B cell (primary cell): ENCODE measurements around the gene TMEM220. TPM values are rescaled to one million over a fixed set of nuclear protein-coding genes. Genes with fewer than 3 reads are reported as not detected.

Experiments used
- ATAC-seq: fragments of 200-7000 bp; cut with Tn5 transposase; one replicate; pipeline ENCODE4 v1.10.0; 2021; ENCODE audit warnings: low read depth, mild to moderate bottlenecking, moderate number of reproducible peaks, moderate library complexity
- CTCF ChIA-PET: fragments of 350-600 bp; sonication (Branson Sonifier 250); formaldehyde crosslinking; loops from one replicate; lab custom pipeline; 2021; ENCODE audit warnings: antibody characterized with exemption, inconsistent platforms; lab: Charles Lee
- POLR2A ChIA-PET: fragments of 350-600 bp; sonication (Branson Sonifier 250); formaldehyde crosslinking; loops from one replicate; lab custom pipeline; 2021; ENCODE audit warnings: antibody characterized with exemption; lab: Charles Lee
- DNase-seq: peaks from one replicate; pipeline ENCODE4 v3.0.0; 2013
- H2AFZ ChIP-seq: 2 replicates; pipeline ENCODE4 v1.6.1; 2012; ENCODE audit warnings: mild to moderate bottlenecking, low read depth, low read length; ENCODE audit not compliant: insufficient read depth, poor library complexity, severe bottlenecking
- H3K27ac ChIP-seq, 2 donors: 1 replicate in 1 of 2; 2 replicates in 1 of 2; pipeline ENCODE4 v1.5.1; 2012 to 2013; ENCODE audit warnings: low read length in 2 of 2, mild to moderate bottlenecking in 2 of 2, moderate library complexity in 1 of 2
- H3K27me3 ChIP-seq, 4 experiments: fragments of 200-600 bp in 1 of 4; sonication (generic) in 1 of 4; replicated peaks in 1 of 4; 1 replicate in 2 of 4; 2 replicates in 2 of 4; pipeline versions ENCODE4 v1.6.1 to v1.7.0; 2013 to 2016; ENCODE audit warnings: low read length in 3 of 4, mild to moderate bottlenecking in 2 of 4, mixed read lengths in 1 of 4, moderate library complexity in 1 of 4; ENCODE audit not compliant: insufficient read depth in 4 of 4, control insufficient read depth in 3 of 4; ENCODE audit errors: control extremely low read depth in 1 of 4
- H3K36me3 ChIP-seq, 2 experiments: replicated peaks in 1 of 2; 1 replicate in 1 of 2; 2 replicates in 1 of 2; pipeline versions ENCODE4 v1.6.1 to v1.7.1; 2013; ENCODE audit warnings: low read length in 1 of 2; ENCODE audit not compliant: insufficient read depth in 2 of 2, control insufficient read depth in 1 of 2; ENCODE audit errors: control extremely low read depth in 1 of 2, extremely low read depth in 1 of 2
- H3K4me1 ChIP-seq, 2 donors: fragments of 200-600 bp in 1 of 2; sonication (generic) in 1 of 2; 1 replicate in 1 of 2; 2 replicates in 1 of 2; pipeline versions ENCODE4 v1.5.1 to v1.6.1; 2013 to 2017; ENCODE audit warnings: low read length in 2 of 2; ENCODE audit not compliant: control insufficient read depth in 2 of 2, insufficient read depth in 2 of 2
- H3K4me2 ChIP-seq: replicated peaks from 2 replicates; pipeline ENCODE3; 2012; ENCODE audit warnings: mild to moderate bottlenecking, low read depth, low read length; ENCODE audit not compliant: poor library complexity, severe bottlenecking
- H3K4me3 ChIP-seq, 5 experiments: fragments of 200-600 bp in 1 of 5; sonication (generic) in 1 of 5; 1 replicate in 3 of 5; 2 replicates in 2 of 5; pipeline versions ENCODE4 v1.5.1 to v1.7.0; 2011 to 2016; ENCODE audit warnings: low read length in 4 of 5, mild to moderate bottlenecking in 4 of 5, low read depth in 2 of 5, control low read depth in 1 of 5, moderate library complexity in 1 of 5; ENCODE audit not compliant: insufficient read depth in 1 of 5; ENCODE audit errors: control extremely low read depth in 1 of 5, extremely low read depth in 1 of 5
- H3K79me2 ChIP-seq: fragments of 200-600 bp; sonication (generic); one replicate; pipeline ENCODE4 v1.6.0; 2016; ENCODE audit warnings: low read length; ENCODE audit not compliant: control insufficient read depth, insufficient read depth
- H3K9ac ChIP-seq: fragments of 200-600 bp; sonication (generic); 2 replicates; pipeline ENCODE4 v1.6.1; 2017; ENCODE audit warnings: mild to moderate bottlenecking, low read length, moderate library complexity
- H3K9me3 ChIP-seq, 3 donors: one replicate each; pipeline versions ENCODE4 v1.6.1 to v1.7.1; 2013; ENCODE audit warnings: low read length in 2 of 3; ENCODE audit not compliant: control insufficient read depth in 2 of 3, insufficient read depth in 1 of 3; ENCODE audit errors: control extremely low read depth in 1 of 3
- H4K20me1 ChIP-seq: 2 replicates; pipeline ENCODE4 v1.6.0; 2012; ENCODE audit warnings: mild to moderate bottlenecking, low read length; ENCODE audit not compliant: insufficient read depth, control insufficient read depth, poor library complexity, severe bottlenecking
- H3K27ac Mint-ChIP-seq: one replicate; pipeline ENCODE4 v1.8.0; 2021; ENCODE audit warnings: mixed read lengths
- H3K27me3 Mint-ChIP-seq: one replicate; pipeline ENCODE4 v1.8.0; 2021; ENCODE audit warnings: mixed read lengths
- H3K4me1 Mint-ChIP-seq: one replicate; pipeline ENCODE4 v1.8.0; 2021; ENCODE audit warnings: mixed read lengths
- H3K4me3 Mint-ChIP-seq: one replicate; pipeline ENCODE4 v1.8.0; 2021; ENCODE audit warnings: mixed read lengths
- H3K9me3 Mint-ChIP-seq: one replicate; pipeline ENCODE4 v1.8.0; 2022; ENCODE audit warnings: mixed read lengths; ENCODE audit not compliant: insufficient read depth
- CTCF ChIP-seq: fragments of 200-600 bp; IDR thresholded peaks from one replicate; pipeline ENCODE4 v1.8.0; 2022; ENCODE audit warnings: antibody characterized with exemption, mild to moderate bottlenecking
- EZH2 ChIP-seq: IDR thresholded peaks from 2 replicates; pipeline ENCODE4 v1.6.1; 2012; ENCODE audit warnings: borderline replicate concordance, low read depth, mild to moderate bottlenecking, moderate library complexity, low read length; ENCODE audit not compliant: insufficient read depth, poor library complexity, severe bottlenecking
- WGBS: methylation state at CpG from one replicate; pipeline ENCODE4 v1.1.5; 2013; ENCODE audit warnings: missing lambda C conversion rate; ENCODE audit not compliant: insufficient coverage; 5-methylcytosine and 5-hydroxymethylcytosine counted together
- intact Hi-C: fragments of 100-400 bp; cut with micrococcal nuclease; formaldehyde crosslinking; loops from one replicate; pipeline ENCODE4 v1.10.0; 2022
- polyA plus RNA-seq: library from polyadenylated mRNA; depleted of rRNA; stranded (reverse); fragments of >200 nt; gene quantifications from 2 replicates; pipeline ENCODE4 v1.2.3, GENCODE V29; 2012
- total RNA-seq, 2 donors: library from RNA; stranded (reverse); fragments of 120-200 nt in 1 of 2; gene quantifications; 1 replicate in 1 of 2; 2 replicates in 1 of 2; pipeline versions ENCODE4 v1.2.3 to v1.2.4, GENCODE V29; 2013 to 2022

Gene TMEM220
- total and polyA plus RNA-seq, 2 donors (not counting 1 experiment from before 2014, with no cell fraction given) = 2.9 to 7.4 TPM

- Histone ChIP-seq H3K4me3 (no peak overlapping the region), H2AFZ (no peak overlapping the region), H3K4me1 (peaks cover 0 to 9% of the 10 kb centered on the region in 2 donors), H3K36me3 (no peaks in the 10 kb centered on the region), H3K27me3 (no peaks in the 10 kb centered on the region), H3K27ac (peak overlapping the region in 1 of 2 donors; percentile 75), H3K9ac (no peak overlapping the region), H3K4me2 (no peak overlapping the region), H3K79me2 (no peaks in the 10 kb centered on the region), H3K9me3 (no peaks in the 10 kb centered on the region), H4K20me1 (no peaks in the 10 kb centered on the region)
- ChIA-PET CTCF (interaction anchor here (0.5 to 0.6 kb wide), 2 partner anchors 28 to 87 kb away, joined by 3 read pairs; no protein-coding TSS in a partner anchor), POLR2A (no interaction called here)
- Mint-ChIP-seq H3K4me3 (no peak overlapping the region), H3K4me1 (peaks cover 15% of the 10 kb centered on the region), H3K9me3 (no peaks in the 10 kb centered on the region), H3K27ac (no peak overlapping the region), H3K27me3 (peaks cover 9% of the 10 kb centered on the region)
- DNase-seq (no peak), ATAC-seq (no peak)
- 96% methylated on average over 4 of the region's 10 CpGs for WGBS
- TF ChIP-seq CTCF = no peak
- TF ChIP-seq EZH2 = no peak
- intact Hi-C loops = no loop called here
Measured at GRCh38 chr17:10728331-10728892, 1.4 kb downstream of the TMEM220 start.

DNA sequence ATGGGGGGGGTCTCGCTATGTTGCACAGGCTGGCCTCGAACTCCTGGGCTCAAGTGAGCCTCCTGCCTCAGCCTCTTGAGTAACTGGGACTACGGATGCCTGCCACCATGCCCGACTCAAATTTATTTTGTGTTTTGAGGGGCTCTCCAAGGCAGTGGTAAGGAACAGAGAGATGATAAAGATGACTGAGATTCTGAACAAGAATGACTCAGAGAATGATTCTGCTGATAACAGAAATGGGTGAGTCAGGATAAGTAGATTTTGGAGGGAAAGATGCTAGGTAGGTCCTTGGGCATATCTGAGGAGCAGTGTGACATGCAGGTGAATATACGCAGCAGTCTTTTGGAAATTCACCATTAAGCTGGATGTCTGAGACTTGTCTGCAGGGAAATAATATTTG, 2.6 kb downstream of the TMEM220 start:
- Mint-ChIP-seq H3K4me3 (peak overlapping the region; percentile 2), H3K27me3 (peaks cover 6% of the 10 kb centered on the region), H3K4me1 (peaks cover 15% of the 10 kb centered on the region), H3K9me3 (no peaks in the 10 kb centered on the region), H3K27ac (no peak overlapping the region)
- Histone ChIP-seq H4K20me1 (no peaks in the 10 kb centered on the region), H3K27me3 (no peaks in the 10 kb centered on the region), H3K4me3 (no peak overlapping the region), H3K36me3 (no peaks in the 10 kb centered on the region), H3K79me2 (no peaks in the 10 kb centered on the region), H3K27ac (no peak overlapping the region), H3K9ac (no peak overlapping the region), H3K4me2 (no peak overlapping the region), H3K9me3 (no peaks in the 10 kb centered on the region), H2AFZ (no peak overlapping the region), H3K4me1 (peaks cover 0 to 9% of the 10 kb centered on the region in 2 donors)
- DNase-seq (no peak), ATAC-seq (no peak)
- intact Hi-C loops = no loop called here
- ChIA-PET CTCF (no interaction called here), POLR2A (no interaction called here)
- 56% methylated on average over 5 of the region's 5 CpGs for WGBS
- no peak for TF ChIP-seq CTCF
- TF ChIP-seq EZH2 = no peak
